OCI-LY7 (cell line): ENCODE results near the gene SAXO2.
"Not testable (repeated sequence)": the region's sequence is repeated elsewhere in the genome, so short reads cannot be mapped to it uniquely, and the experiment has no call there.

Experiments used
- EZH2phosphoT487 ChIP-seq: fragments of 200-600 bp; sonication (generic); IDR thresholded peaks from 2 replicates; pipeline ENCODE4 v1.6.1; 2018; ENCODE audit warnings: low read depth, borderline replicate concordance, mild to moderate bottlenecking, mixed run types, antibody characterized with exemption, low read length, moderate library complexity, mixed read lengths
- TF ChIP-seq, protein P1 (sequence below): fragments of 200-600 bp; sonication (generic); conservative IDR thresholded peaks from 2 replicates; pipeline ENCODE4 v1.5.1; 2014; ENCODE audit warnings: mild to moderate bottlenecking, antibody characterized with exemption, low read length, moderate library complexity, mixed read lengths

DNA sequence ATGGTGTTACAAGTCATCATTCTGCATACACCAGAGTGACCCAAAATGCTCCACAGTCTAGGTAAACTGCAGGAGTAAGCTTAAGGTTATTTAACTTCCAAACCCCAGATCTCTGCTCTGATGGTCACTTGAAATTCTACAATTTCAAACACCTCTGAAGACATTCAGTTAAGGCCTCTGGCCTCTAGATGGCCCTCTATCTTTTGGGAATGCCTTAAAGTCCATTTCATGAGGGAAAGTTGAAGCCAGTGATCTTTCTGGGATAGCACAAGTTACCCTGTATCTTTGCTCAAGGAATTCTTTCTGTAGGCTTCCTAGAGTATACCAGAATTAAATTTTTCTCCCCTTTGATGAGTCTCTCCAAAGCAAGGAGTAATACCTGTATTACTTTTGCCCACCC lies 18.7 kb downstream of the SAXO2 start:
- TF ChIP-seq, protein P1, sequence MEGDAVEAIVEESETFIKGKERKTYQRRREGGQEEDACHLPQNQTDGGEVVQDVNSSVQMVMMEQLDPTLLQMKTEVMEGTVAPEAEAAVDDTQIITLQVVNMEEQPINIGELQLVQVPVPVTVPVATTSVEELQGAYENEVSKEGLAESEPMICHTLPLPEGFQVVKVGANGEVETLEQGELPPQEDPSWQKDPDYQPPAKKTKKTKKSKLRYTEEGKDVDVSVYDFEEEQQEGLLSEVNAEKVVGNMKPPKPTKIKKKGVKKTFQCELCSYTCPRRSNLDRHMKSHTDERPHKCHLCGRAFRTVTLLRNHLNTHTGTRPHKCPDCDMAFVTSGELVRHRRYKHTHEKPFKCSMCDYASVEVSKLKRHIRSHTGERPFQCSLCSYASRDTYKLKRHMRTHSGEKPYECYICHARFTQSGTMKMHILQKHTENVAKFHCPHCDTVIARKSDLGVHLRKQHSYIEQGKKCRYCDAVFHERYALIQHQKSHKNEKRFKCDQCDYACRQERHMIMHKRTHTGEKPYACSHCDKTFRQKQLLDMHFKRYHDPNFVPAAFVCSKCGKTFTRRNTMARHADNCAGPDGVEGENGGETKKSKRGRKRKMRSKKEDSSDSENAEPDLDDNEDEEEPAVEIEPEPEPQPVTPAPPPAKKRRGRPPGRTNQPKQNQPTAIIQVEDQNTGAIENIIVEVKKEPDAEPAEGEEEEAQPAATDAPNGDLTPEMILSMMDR: peak; percentile 58
- not testable (repeated sequence) for TF ChIP-seq EZH2phosphoT487
